SK-N-SH treated with all-trans-retinoic acid at 6 μM for 48 hours (cell line): Measurements from ENCODE around the gene ROM1.

Experiments used
- CSDC2 ChIP-seq: fragments of 250-450 bp; sonication (Bioruptor Pico); IDR thresholded peaks from 2 replicates; pipeline ENCODE4 v1.5.0; 2020; ENCODE audit warnings: mild to moderate bottlenecking, moderate library complexity
- TSHZ2 ChIP-seq: fragments of 250-450 bp; sonication (Bioruptor Pico); IDR thresholded peaks from 2 replicates; pipeline ENCODE4 v1.5.0; 2020; ENCODE audit warnings: mild to moderate bottlenecking, moderate library complexity

GRCh38 chr11:62595124-62595523, 17.9 kb upstream of the ROM1 start:
- TF ChIP-seq CSDC2 (no peak), TSHZ2 (CRISPR knock-in tag) (no peak)
